ENCODE data around the gene SPRY2. TPM values are rescaled to one million over a fixed set of nuclear protein-coding genes. Genes with fewer than 3 reads are reported as not detected.

The SPRY2 gene, protein sequence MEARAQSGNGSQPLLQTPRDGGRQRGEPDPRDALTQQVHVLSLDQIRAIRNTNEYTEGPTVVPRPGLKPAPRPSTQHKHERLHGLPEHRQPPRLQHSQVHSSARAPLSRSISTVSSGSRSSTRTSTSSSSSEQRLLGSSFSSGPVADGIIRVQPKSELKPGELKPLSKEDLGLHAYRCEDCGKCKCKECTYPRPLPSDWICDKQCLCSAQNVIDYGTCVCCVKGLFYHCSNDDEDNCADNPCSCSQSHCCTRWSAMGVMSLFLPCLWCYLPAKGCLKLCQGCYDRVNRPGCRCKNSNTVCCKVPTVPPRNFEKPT
- 0.21 TPM in 1 of 2 replicates, not detected in the other for total RNA-seq

DNA sequence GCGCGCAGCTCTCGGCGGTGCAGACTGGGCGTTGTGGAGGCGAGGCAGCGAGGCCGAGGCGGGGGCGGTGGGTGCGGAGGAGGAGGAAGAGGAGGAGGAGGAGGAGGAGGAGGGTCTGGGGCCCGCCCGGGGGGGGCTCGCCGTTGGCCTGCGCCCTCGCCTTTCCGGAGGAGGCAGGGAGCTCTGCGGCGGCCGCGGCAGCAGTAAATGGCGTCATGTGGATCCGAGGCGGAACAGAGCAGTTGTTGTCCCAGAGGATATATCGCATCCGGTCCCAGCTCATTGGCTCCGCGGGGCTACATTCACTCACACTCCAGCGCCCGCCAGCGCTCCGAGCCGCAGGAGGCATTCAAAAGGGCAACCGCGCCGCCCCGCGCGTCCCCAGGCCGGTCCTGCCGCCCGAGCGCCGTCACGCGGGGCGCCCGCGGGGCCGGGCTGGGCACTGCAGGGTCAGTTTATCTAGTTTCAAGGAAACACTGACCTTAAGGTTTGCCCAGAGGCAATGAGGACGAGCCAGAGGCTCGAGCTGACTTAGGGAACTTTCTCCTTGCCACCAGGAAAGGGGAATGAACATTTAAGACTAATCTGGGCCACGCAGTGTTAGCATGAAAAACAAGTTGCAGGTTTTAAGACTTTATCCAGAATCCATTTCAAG, at the start of gene SPRY2:
Gene SPRY2 (minus strand): TSS at position 26 of the 655 bp plus-strand sequence. CDS start 3,421 bp downstream, outside the sequence.
- intact Hi-C loops (cut with micrococcal nuclease): loop anchor here (2.0 to 5.0 kb wide), 2 partner anchors 581 to 1746 kb away; no protein-coding TSS in a partner anchor

DNA sequence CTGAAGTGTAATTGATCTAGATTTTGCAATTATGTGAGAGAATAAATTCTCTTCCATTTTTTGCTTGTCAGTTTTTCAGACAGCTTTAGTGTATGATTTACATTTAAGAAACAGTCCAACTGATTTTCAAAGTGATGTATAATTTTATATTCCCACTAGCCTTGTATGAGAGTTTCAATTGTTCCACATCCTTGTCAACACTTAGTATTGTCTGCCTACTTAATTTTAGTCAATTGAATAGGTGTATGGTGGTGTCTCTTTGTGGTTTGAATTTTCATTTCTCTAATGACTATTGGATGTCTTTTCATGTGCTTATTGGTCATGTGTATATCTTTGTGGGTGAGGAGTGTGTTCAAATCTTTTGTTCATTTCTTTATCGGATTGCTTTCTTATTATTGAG, 49.4 kb upstream of the SPRY2 start:
- no peak overlapping the region for H3K4me3 Mint-ChIP-seq
- no peak overlapping the region for H3K27ac Mint-ChIP-seq
- intact Hi-C loops (cut with micrococcal nuclease): no loop called here
- H3K9me3 Mint-ChIP-seq: peaks cover 6% of the 10 kb centered on the region
- DNase-seq: no peak
- H3K4me1 Mint-ChIP-seq: no peaks in the 10 kb centered on the region
- H3K27me3 Mint-ChIP-seq: no peaks in the 10 kb centered on the region
- H3K36me3 Mint-ChIP-seq (ENCODE audit: low read depth): no peaks in the 10 kb centered on the region

More for the DNA sequence above, at the start of gene SPRY2:
- DNase-seq: peak; percentile 71
- peaks cover 8% of the 10 kb centered on the region for H3K4me1 Mint-ChIP-seq
- H3K27me3 Mint-ChIP-seq: peaks cover 44% of the 10 kb centered on the region
- H3K9me3 Mint-ChIP-seq: no peaks in the 10 kb centered on the region
- no peaks in the 10 kb centered on the region for H3K36me3 Mint-ChIP-seq (ENCODE audit: low read depth)
- H3K27ac Mint-ChIP-seq: peak within 1 kb of the TSS; percentile 41
- H3K4me3 Mint-ChIP-seq: peak within 1 kb of the TSS; percentile 62

DNA sequence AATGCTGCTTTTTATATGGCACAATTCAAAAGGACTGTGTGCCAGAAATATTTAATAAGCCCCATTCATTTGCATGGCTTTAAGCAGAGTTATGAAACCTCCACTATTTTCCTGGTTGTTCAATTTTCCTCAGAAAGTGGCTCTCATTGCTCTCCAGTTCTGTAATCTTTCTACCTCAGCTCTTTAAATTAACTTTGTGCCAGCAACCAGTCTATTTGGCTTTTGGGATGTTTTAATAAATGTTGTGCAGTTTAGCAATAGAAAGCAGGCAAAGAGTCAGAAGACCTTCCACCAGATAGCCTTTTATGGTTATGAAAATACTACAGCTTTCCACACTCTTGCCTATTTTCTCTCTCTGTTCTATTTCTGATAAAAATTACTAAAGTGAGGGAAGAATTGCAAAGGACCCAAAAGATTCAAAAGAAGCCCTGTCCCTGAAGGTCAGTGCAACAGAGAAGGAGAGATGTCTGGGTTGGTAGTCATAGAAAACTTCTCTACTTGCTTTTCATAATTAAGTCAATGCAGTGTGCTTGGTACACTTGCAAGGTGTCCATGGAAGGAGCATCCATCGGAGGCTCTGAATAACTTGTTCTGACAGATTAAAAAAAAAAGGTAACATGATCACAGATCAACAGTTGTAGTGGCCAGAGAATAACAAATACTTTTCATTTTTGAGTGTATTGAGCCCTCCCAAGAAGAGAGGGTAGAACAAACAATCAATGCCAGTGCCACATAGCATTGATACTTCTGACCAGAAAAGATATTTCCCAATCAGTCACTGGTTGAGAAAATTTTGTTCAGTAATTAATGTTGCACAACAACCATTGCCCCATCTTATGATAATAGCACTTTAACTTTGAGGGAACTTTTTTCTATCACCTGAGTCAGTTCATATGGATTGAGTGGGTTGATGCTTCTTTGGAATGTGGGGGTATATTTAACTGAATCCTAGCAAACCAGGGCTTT, 48.4 kb upstream of the SPRY2 start:
- H3K27me3 Mint-ChIP-seq: no peaks in the 10 kb centered on the region
- DNase-seq: no peak
- no peaks in the 10 kb centered on the region for H3K36me3 Mint-ChIP-seq (ENCODE audit: low read depth)
- H3K4me1 Mint-ChIP-seq: no peaks in the 10 kb centered on the region
- intact Hi-C loops (cut with micrococcal nuclease): no loop called here
- no peak overlapping the region for H3K4me3 Mint-ChIP-seq
- no peak overlapping the region for H3K27ac Mint-ChIP-seq
- peaks cover 6% of the 10 kb centered on the region for H3K9me3 Mint-ChIP-seq

DNA sequence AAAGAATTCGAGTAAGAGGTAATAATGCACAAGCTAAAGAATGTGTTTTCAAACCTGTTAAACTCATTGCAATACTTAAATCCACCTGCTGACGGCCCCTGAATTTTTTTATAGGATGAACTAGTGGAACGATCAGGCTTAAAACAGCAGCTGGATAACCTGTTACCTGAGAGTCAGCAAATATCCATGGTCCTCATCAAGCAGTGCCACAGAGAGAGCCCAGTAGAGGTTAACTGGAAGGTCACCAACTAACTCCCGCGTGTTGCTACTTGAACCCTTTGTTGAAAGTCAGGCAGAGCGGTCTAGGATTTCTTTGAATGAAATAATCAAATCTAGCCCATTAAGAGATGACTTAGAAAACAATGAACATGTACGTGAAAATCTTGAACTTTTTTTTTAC, 47.6 kb upstream of the SPRY2 start:
- no peaks in the 10 kb centered on the region for H3K27me3 Mint-ChIP-seq
- H3K4me3 Mint-ChIP-seq: no peak overlapping the region
- no peaks in the 10 kb centered on the region for H3K4me1 Mint-ChIP-seq
- no peaks in the 10 kb centered on the region for H3K36me3 Mint-ChIP-seq (ENCODE audit: low read depth)
- H3K9me3 Mint-ChIP-seq: peaks cover 6% of the 10 kb centered on the region
- no peak for DNase-seq
- intact Hi-C loops (cut with micrococcal nuclease): no loop called here
- H3K27ac Mint-ChIP-seq: no peak overlapping the region

DNA sequence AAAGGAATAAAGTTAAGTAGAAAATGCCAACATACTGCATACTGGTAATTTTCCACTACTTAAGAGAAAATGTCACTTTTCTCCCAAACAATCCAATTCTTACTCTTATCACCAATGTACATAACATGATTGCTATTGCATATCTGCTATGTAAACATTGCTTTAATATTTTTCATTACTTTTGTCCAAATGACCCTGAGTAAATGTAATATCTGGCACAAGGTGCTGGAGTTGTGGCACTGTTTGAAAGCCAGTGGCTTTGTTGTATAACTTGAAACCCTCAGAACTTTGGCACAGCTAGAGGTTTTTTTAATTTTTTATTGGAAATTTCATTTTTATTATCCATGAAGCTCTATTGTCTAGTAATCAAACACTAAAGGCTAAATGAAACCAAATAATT, 45.7 kb upstream of the SPRY2 start:
- Mint-ChIP-seq H3K36me3 (ENCODE audit: low read depth) (no peaks in the 10 kb centered on the region), H3K9me3 (peaks cover 6% of the 10 kb centered on the region), H3K4me3 (no peak overlapping the region), H3K27me3 (no peaks in the 10 kb centered on the region), H3K27ac (no peak overlapping the region), H3K4me1 (no peaks in the 10 kb centered on the region)
- intact Hi-C loops (cut with micrococcal nuclease): no loop called here
- DNase-seq: no peak

DNA sequence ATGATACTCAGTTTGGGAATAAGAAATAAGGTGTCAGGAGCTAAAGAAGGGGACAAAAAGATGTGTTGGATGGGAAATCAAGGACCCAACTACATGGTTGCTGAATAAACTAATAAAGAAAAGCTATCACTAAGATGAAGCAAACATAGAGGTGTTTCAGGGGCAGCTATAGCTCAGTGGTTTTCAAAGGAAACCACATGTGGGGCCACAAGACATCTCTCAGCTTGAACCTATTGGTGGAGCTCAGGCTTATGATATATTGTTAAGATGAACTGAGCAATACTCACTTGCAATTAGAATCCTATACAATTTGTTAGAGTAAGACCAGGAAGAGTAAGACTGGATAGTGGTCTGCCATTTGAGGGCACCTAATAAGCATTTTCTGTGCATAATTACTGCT, 45.1 kb upstream of the SPRY2 start:
- Mint-ChIP-seq H3K27me3 (no peaks in the 10 kb centered on the region), H3K27ac (no peak overlapping the region), H3K9me3 (peaks cover 6% of the 10 kb centered on the region), H3K4me1 (no peaks in the 10 kb centered on the region), H3K4me3 (no peak overlapping the region), H3K36me3 (ENCODE audit: low read depth) (no peaks in the 10 kb centered on the region)
- intact Hi-C loops (cut with micrococcal nuclease): no loop called here
- no peak for DNase-seq

DNA sequence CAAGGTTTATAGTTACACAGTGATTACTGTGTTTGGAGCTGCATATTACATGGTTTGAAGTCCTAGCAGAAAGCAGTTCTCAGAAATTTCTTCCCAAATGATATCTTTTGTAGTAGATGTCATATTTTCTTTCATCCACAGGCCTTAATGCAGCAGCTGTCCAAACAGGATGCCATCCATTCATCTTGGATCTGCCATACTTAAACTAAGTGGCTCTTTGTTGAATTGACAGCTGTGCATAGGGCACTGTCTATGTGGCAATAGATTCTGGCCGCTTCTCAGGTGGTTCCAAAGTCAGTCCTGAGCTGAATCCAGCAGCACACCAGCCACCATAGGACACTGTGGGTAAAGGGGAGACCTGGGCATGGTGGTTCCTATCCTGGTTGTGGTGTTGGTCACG, 41.6 kb upstream of the SPRY2 start:
- H3K36me3 Mint-ChIP-seq (ENCODE audit: low read depth): no peaks in the 10 kb centered on the region
- peaks cover 3% of the 10 kb centered on the region for H3K9me3 Mint-ChIP-seq
- no peak overlapping the region for H3K27ac Mint-ChIP-seq
- no peak for DNase-seq
- no peaks in the 10 kb centered on the region for H3K4me1 Mint-ChIP-seq
- H3K4me3 Mint-ChIP-seq: no peak overlapping the region
- no peaks in the 10 kb centered on the region for H3K27me3 Mint-ChIP-seq
- intact Hi-C loops (cut with micrococcal nuclease): no loop called here

DNA sequence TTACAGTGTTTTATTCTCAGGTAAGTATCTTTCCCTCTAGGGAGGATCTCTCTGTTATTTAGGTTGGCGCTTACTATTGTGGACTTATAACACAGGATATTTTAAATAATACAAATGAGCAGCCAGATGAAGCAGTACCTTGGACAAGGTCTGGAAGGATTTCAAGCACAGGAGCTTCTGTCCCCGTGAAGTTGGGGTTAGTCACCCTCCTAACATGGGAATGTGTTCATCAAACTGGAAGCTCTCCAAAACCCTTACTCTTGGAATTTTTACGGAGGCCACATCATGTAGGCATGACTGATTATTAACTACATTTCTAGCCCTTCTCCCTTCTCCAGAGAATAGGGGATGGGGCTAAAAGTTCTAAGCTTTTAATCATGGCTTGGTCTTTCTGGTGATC, 38.3 kb upstream of the SPRY2 start:
- intact Hi-C loops (cut with micrococcal nuclease): no loop called here
- no peaks in the 10 kb centered on the region for H3K27me3 Mint-ChIP-seq
- no peaks in the 10 kb centered on the region for H3K4me1 Mint-ChIP-seq
- peaks cover 3% of the 10 kb centered on the region for H3K9me3 Mint-ChIP-seq
- H3K4me3 Mint-ChIP-seq: no peak overlapping the region
- no peaks in the 10 kb centered on the region for H3K36me3 Mint-ChIP-seq (ENCODE audit: low read depth)
- no peak for DNase-seq
- H3K27ac Mint-ChIP-seq: no peak overlapping the region

DNA sequence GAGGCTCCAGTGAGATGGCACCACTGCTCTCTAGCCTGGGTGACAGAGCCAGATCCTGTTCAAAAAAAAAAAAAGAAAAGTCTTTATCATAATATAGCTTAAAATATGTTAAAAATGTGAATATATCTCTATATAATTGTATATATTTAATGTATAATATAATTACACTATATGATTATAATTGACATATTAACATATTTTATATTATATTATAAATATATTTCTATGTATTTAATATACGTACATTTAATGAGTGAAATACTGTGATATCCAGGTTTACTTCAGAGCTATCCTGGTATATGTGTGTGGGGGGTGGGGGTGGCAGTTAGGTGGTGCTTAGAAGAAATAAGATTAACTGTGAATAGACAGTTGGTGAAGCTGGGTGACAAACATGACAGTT, 35.6 kb upstream of the SPRY2 start:
- DNase-seq: no peak
- Mint-ChIP-seq H3K4me1 (no peaks in the 10 kb centered on the region), H3K27me3 (no peaks in the 10 kb centered on the region), H3K4me3 (no peak overlapping the region), H3K36me3 (ENCODE audit: low read depth) (no peaks in the 10 kb centered on the region), H3K9me3 (no peaks in the 10 kb centered on the region), H3K27ac (no peak overlapping the region)
- intact Hi-C loops (cut with micrococcal nuclease): no loop called here

DNA sequence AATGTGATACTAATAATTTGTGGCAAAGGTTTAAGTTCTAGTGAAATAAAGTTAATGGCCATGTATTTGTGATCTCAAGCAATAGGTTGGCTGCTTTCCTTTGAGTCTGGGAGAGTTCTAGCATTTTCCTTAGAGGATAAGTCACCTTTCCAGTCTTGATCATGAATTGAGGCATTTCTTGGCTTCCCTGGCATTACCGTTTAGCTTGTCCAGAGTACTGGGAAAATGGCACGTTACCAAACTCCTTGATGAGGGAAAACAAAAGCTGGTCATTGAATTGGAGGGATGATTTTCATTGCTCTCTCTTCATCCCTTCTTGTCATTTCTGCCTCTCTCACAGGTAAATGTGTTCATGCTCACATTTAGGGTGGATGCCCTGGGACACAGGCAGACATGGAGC, 34.0 kb upstream of the SPRY2 start:
- H3K27ac Mint-ChIP-seq: no peak overlapping the region
- no peak overlapping the region for H3K4me3 Mint-ChIP-seq
- no peak for DNase-seq
- H3K27me3 Mint-ChIP-seq: no peaks in the 10 kb centered on the region
- H3K4me1 Mint-ChIP-seq: no peaks in the 10 kb centered on the region
- no peaks in the 10 kb centered on the region for H3K9me3 Mint-ChIP-seq
- intact Hi-C loops (cut with micrococcal nuclease): no loop called here
- no peaks in the 10 kb centered on the region for H3K36me3 Mint-ChIP-seq (ENCODE audit: low read depth)

DNA sequence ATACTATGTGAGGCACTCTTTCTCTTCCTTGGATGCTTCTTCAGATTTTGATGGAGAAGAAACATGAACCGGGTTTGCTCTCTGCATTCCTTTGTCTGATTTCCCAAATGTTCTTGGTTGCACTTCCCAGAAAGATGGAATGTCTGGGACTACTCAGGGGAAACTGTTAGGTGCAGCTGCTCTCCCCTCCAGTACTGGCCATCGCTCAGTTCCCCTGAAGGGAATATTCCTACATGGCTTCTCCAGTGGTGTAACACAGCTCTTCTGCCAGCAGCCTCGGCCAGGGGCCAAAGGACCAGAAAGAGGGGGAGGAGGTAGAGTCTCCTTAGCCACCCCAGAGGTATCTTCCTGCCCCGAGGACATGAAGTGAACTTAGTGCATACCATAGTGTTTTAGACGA, 33.5 kb upstream of the SPRY2 start:
- Mint-ChIP-seq H3K4me3 (no peak overlapping the region), H3K9me3 (no peaks in the 10 kb centered on the region), H3K27ac (no peak overlapping the region)

DNA sequence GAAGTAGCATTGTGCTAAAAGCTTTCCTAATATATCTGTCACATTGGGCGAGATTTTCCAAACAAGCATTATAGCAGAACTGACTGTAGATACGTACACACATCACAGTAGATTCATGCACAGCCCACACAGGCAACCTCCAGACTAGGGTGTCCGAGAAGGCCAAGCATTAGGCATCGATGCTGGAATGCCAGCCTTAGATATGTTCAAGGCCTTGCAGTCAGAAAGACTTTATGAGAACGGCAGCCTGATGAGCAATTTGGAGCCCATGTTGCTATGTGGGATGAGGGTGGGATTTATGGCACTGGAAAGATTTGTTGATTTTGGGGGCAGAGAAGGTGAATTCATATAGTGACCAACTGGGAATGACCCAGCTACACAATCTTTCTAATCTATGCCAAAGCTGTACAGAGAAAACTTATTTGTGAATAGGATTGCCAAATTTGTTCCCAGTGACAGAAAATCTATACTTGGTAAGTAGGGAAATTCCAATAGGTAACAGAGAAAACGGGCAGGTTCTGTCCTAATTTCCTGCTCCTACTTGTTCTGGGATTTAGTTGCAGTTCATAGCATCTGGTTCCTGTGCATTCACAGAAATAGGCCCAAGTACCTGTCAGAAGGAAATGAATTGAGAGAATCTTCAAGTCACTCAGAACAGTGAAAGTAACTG, 31.0 kb upstream of the SPRY2 start:
- Mint-ChIP-seq H3K27me3 (no peaks in the 10 kb centered on the region), H3K4me3 (no peak overlapping the region), H3K27ac (no peak overlapping the region), H3K36me3 (ENCODE audit: low read depth) (no peaks in the 10 kb centered on the region), H3K4me1 (no peaks in the 10 kb centered on the region), H3K9me3 (no peaks in the 10 kb centered on the region)
- no peak for DNase-seq
- intact Hi-C loops (cut with micrococcal nuclease): no loop called here

More for the DNA sequence above, 33.5 kb upstream of the SPRY2 start:
- Mint-ChIP-seq H3K4me1 (no peaks in the 10 kb centered on the region), H3K36me3 (ENCODE audit: low read depth) (no peaks in the 10 kb centered on the region), H3K27me3 (no peaks in the 10 kb centered on the region)
- intact Hi-C loops (cut with micrococcal nuclease): no loop called here
- DNase-seq: no peak

DNA sequence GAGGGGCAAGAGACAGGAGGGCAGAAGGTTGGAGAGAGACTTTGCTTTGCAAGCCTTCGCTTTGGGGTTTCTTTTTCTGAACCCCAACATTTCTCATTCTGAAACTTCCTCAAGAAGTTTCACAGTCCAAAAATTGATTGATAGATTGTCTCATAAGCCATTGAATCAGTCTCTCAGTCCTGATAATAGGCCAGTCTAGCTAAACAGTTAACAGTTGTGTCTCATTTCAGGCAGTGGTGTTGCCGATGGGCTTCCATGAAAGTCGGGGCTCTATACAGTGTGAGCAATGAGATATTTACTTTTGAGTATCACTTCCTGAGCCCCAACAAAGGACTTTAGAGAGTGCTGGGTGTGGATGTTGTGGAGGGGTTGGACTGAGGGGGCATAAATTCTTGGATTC, 26.5 kb upstream of the SPRY2 start:
- Mint-ChIP-seq H3K4me3 (no peak overlapping the region), H3K27me3 (no peaks in the 10 kb centered on the region), H3K27ac (no peak overlapping the region), H3K4me1 (no peaks in the 10 kb centered on the region), H3K36me3 (ENCODE audit: low read depth) (no peaks in the 10 kb centered on the region), H3K9me3 (no peaks in the 10 kb centered on the region)
- DNase-seq: no peak
- intact Hi-C loops (cut with micrococcal nuclease): no loop called here
